Measurements from ENCODE around the gene DVL3. TPM values are rescaled to one million over a fixed set of nuclear protein-coding genes. Genes with fewer than 3 reads are reported as not detected.

Gene DVL3
- total and polyA plus RNA-seq, 11 donors, result 36.3 to 94.2 (median 64.8) TPM

GRCh38 chr3:184209146-184209923, 54.2 kb downstream of the DVL3 start:
- Histone ChIP-seq H3K4me1 (peaks cover 0 to 5% (median 0%) of the 10 kb centered on the region in 12 donors), H3K4me3 (no peak overlapping the region), H3K36me3 (no peaks in the 10 kb centered on the region), H3K9me3 (no peaks in the 10 kb centered on the region), H3K27me3 (peaks cover 0 to 8% (median 0%) of the 10 kb centered on the region in 9 donors), H3K27ac (no peak overlapping the region)
- 59 to 63% (median 62%) methylated on average over 11 of the region's 11 CpGs for WGBS, 4 donors
- intact Hi-C loops (cut with DNase I), result no loop called here
- DNase-seq, result no peak
- no peak for ATAC-seq
- TF ChIP-seq POLR2A (IDR thresholded peaks at IDR 0.05), result no peak
- TF ChIP-seq CTCF (IDR thresholded peaks at IDR 0.05), result no peak

DNA sequence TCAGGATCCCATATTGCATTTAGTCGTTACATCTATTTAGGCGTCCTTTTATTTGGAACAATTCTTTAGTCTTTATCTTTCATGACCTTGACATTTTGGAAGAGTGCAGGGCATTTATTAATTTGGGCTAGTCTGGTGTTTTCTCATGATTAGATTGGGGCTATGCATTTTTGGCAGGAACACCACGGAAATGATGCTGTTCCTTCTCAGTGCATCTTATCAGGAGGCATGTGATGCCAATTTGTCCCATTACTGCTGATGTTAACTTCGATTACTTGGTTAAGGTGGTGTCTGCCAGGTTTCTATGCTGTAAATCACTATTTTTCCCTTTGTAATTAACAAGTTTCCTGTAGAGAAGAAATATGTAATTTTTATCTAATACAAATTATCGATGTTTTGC, 56.1 kb downstream of the DVL3 start:
- no peak for TF ChIP-seq CTCF (IDR thresholded peaks at IDR 0.05)
- TF ChIP-seq POLR2A (IDR thresholded peaks at IDR 0.05), result no peak
- no peak overlapping the region for H3K4me3 ChIP-seq
- no peak for ATAC-seq
- no peaks in the 10 kb centered on the region for H3K9me3 ChIP-seq
- peaks cover 0 to 8% (median 0%) of the 10 kb centered on the region in 9 donors for H3K27me3 ChIP-seq
- no peak overlapping the region for H3K27ac ChIP-seq
- no peaks in the 10 kb centered on the region for H3K36me3 ChIP-seq
- intact Hi-C loops (cut with DNase I), result no loop called here
- peaks cover 0 to 5% (median 0%) of the 10 kb centered on the region in 12 donors for H3K4me1 ChIP-seq
- DNase-seq, result no peak
- WGBS, 4 donors, result 69 to 81% (median 76%) methylated on average over 5 of the region's 5 CpGs

DNA sequence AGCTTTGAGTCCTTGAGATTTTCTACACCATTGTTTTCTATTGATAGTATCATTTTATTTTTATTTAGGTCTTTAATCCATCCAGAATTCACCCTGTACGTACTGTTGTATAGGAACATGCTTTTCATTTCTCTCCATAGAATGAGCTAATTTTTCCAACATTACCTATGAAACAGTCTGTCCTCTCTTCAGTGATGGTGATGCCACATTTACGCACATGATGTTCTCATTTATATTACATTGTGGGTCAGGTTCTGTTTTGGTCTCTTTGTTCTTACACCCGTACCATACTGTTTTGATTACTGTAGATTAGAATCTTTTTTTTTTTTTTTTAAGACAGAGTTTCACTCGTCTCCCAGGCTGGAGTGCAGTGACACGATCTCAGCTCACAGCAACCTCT, 56.5 kb downstream of the DVL3 start:
- intact Hi-C loops (cut with DNase I), result no loop called here

More for the DNA sequence above, 56.5 kb downstream of the DVL3 start:
- Histone ChIP-seq H3K9me3 (no peaks in the 10 kb centered on the region), H3K27me3 (peaks cover 0 to 5% (median 0%) of the 10 kb centered on the region in 9 donors), H3K27ac (no peak overlapping the region), H3K4me1 (peaks cover 0 to 5% (median 0%) of the 10 kb centered on the region in 12 donors), H3K36me3 (no peaks in the 10 kb centered on the region), H3K4me3 (no peak overlapping the region)
- ATAC-seq (no peak), DNase-seq (no peak)
- whole genome bisulfite sequencing, 4 donors, result 79 to 81% (median 80%) methylated on average over 5 of the region's 5 CpGs
- TF ChIP-seq CTCF (IDR thresholded peaks at IDR 0.05), result no peak

Measured in heart left ventricle (tissue), 16 donors.